T-helper 2 cell treated with Interferon-gamma antibody and Interleukin-4, amounts not matched to agents 5 μg/mL and 100 μg/mL, for 36 hours (primary cell): ENCODE results near the gene MGAT4C.

Source experiments
- DNase-seq: peaks from one replicate; pipeline ENCODE4 v3.0.0; 2021; ENCODE audit warnings: low spot score
- H3K27ac Mint-ChIP-seq: one replicate; pipeline ENCODE4 v1.8.0; 2021; ENCODE audit warnings: mild to moderate bottlenecking, mixed read lengths
- H3K27me3 Mint-ChIP-seq: one replicate; pipeline ENCODE4 v1.8.0; 2021; ENCODE audit warnings: low read depth, mixed read lengths
- H3K36me3 Mint-ChIP-seq: one replicate; pipeline ENCODE4 v1.8.0; 2021; ENCODE audit warnings: low read depth, mixed read lengths
- H3K4me1 Mint-ChIP-seq: one replicate; pipeline ENCODE4 v1.8.0; 2021; ENCODE audit warnings: low read depth, mixed read lengths
- H3K4me3 Mint-ChIP-seq: one replicate; pipeline ENCODE4 v1.8.0; 2022; ENCODE audit warnings: mild to moderate bottlenecking, moderate library complexity, mixed read lengths
- H3K9me3 Mint-ChIP-seq: one replicate; pipeline ENCODE4 v1.8.0; 2021; ENCODE audit warnings: mixed read lengths

The MGAT4C gene

DNA sequence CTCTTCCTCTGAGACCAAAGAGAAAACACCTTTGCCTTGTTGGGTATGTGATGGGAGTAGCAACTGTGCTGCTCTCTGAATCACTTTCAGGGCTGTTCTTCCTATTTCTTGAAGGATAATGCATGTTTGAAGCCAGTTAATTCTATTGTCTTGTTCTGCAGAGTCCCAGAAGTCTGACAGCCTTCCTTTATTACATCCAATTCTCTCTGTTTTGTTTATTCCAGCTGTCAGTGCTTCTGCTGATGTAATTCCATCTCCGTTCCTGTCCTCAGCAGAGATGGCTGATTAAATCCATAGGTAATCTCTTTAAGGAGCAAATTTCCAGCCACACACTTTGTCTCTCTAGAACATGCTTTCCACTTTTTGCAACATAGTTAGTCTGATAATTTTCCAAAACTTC, 59.7 kb downstream of the MGAT4C start:
- DNase-seq, result no peak
- Mint-ChIP-seq H3K27ac (no peak overlapping the region), H3K27me3 (no peaks in the 10 kb centered on the region), H3K36me3 (no peaks in the 10 kb centered on the region), H3K9me3 (no peaks in the 10 kb centered on the region), H3K4me3 (no peak overlapping the region), H3K4me1 (no peaks in the 10 kb centered on the region)

DNA sequence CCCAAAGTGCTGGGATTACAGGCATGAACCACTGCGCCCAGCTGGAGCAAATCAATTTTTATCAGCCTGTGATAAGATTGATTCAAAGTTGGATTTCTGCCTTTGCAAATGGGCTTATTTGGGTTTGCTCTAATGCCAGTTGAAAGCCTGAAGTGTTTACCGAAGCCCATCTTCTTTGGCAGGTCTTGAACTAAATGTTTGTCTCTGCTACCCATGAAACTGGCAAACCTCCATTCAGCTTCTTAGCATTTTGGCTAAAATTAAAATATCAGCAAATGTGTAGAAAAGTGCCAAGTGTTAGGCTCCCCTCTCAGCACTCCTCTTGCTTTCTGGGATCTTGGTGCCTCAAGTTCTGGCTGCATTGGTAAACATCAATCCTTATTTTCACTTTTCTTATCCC, 61.5 kb downstream of the MGAT4C start:
- no peaks in the 10 kb centered on the region for H3K9me3 Mint-ChIP-seq
- DNase-seq, result no peak
- no peaks in the 10 kb centered on the region for H3K4me1 Mint-ChIP-seq
- H3K27me3 Mint-ChIP-seq, result no peaks in the 10 kb centered on the region
- no peak overlapping the region for H3K4me3 Mint-ChIP-seq
- H3K27ac Mint-ChIP-seq, result no peak overlapping the region
- H3K36me3 Mint-ChIP-seq, result no peaks in the 10 kb centered on the region

DNA sequence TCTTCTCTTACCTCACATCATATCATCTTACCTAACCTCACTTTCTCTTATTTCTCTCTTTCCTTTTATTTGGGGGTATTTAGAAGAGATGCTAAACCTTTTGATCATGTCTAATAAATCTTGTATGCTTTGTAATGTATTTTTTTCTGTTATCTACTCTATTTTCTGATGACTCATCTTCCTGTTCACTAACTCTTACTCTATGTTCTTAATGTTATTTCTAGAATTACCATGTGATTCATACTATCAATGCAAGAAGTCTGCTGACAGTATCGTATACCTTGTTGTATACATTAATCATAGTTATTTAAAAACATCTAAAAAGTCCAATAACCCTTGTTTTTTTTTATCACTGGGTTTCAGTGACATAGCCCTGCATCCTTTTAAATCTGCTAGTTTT, 62.3 kb downstream of the MGAT4C start:
- Mint-ChIP-seq H3K4me3 (no peak overlapping the region), H3K27me3 (no peaks in the 10 kb centered on the region), H3K4me1 (no peaks in the 10 kb centered on the region), H3K27ac (no peak overlapping the region), H3K36me3 (no peaks in the 10 kb centered on the region), H3K9me3 (no peaks in the 10 kb centered on the region)
- no peak for DNase-seq

DNA sequence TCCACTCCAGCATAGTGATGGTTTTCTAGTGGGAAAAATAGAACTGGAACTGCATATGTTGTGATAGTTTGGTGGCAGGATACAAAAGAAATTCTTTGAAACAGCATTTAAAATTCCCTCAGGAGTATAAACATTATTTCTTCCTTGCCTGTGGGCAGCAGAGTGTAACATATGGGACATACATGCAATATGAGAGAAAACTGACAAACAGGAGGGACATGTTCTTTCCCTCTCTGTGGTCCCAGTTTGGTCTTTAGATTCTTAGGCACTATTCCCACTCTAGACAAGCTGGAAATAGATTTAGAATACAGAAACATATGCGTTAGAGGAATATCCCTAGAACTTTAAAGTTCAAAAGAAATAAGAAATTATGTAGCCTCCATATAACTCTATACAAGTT, 68.0 kb downstream of the MGAT4C start:
- H3K27ac Mint-ChIP-seq, result no peak overlapping the region
- DNase-seq, result no peak
- no peaks in the 10 kb centered on the region for H3K4me1 Mint-ChIP-seq
- no peak overlapping the region for H3K4me3 Mint-ChIP-seq
- H3K36me3 Mint-ChIP-seq, result no peaks in the 10 kb centered on the region
- no peaks in the 10 kb centered on the region for H3K27me3 Mint-ChIP-seq
- H3K9me3 Mint-ChIP-seq, result no peaks in the 10 kb centered on the region

DNA sequence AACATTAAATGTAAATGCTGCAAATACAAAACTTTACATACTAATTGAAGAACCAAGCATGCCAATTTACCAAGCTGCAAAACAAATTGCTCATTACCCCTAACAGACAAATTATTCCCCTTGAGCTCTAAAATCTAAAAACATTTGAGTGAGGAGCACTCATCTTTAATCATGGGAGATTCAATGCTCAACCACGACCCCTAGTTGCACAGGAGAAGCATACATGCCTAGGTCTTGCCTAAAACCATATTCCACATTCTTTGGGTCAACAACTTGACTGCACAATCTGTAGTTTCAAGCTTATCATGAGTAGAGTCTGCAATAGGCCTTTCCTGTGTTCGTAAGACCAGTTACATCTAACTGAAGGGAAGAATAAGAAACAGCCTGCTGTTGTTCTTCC, 69.7 kb downstream of the MGAT4C start:
- no peaks in the 10 kb centered on the region for H3K4me1 Mint-ChIP-seq
- no peaks in the 10 kb centered on the region for H3K9me3 Mint-ChIP-seq
- no peaks in the 10 kb centered on the region for H3K27me3 Mint-ChIP-seq
- H3K4me3 Mint-ChIP-seq, result no peak overlapping the region
- no peaks in the 10 kb centered on the region for H3K36me3 Mint-ChIP-seq
- DNase-seq, result no peak
- no peak overlapping the region for H3K27ac Mint-ChIP-seq

DNA sequence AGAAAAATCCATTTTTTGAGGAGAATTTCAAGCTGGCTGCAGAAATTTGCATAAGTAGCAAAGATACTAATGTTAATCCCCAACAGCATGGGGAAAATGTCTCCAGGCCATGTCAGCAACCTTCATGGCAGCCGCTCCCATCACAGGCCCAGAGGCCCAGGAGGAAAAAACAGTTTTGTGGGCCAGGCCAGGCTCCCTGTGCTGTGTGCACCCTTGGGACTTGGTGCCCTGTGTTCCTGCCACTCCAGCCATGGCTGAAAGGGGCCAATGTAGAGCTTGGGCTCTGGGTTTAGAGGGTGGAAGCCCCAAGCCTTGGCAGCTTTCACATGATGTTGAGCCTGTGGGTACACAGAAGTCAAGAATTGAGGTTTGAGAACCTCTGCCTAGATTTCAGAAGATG, 76.3 kb downstream of the MGAT4C start:
- DNase-seq, result no peak
- H3K27me3 Mint-ChIP-seq, result no peaks in the 10 kb centered on the region
- peaks cover 9% of the 10 kb centered on the region for H3K9me3 Mint-ChIP-seq
- H3K36me3 Mint-ChIP-seq, result no peaks in the 10 kb centered on the region
- no peak overlapping the region for H3K27ac Mint-ChIP-seq
- H3K4me3 Mint-ChIP-seq, result no peak overlapping the region
- no peaks in the 10 kb centered on the region for H3K4me1 Mint-ChIP-seq

DNA sequence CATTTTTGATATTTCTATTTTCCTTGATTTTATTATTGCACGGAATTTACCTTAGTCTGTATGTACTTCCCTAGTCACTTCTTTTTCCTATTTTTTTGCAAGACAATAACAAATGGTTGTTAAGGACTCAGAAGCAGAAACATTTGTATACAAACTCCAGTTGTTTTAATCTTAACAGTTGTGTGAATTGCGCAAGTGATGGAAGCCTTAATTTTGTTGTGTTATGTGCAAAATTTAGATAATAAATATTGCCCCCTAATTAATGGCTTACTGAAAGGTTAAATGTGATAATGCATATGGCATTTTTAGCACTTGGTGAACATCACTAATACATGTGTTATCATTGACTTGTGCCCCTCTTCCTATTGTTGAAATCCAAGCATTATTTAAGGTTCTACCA, 82.0 kb downstream of the MGAT4C start:
- Mint-ChIP-seq H3K36me3 (no peaks in the 10 kb centered on the region), H3K4me1 (no peaks in the 10 kb centered on the region), H3K27me3 (no peaks in the 10 kb centered on the region), H3K4me3 (no peak overlapping the region), H3K9me3 (peaks cover 5% of the 10 kb centered on the region), H3K27ac (no peak overlapping the region)
- no peak for DNase-seq

DNA sequence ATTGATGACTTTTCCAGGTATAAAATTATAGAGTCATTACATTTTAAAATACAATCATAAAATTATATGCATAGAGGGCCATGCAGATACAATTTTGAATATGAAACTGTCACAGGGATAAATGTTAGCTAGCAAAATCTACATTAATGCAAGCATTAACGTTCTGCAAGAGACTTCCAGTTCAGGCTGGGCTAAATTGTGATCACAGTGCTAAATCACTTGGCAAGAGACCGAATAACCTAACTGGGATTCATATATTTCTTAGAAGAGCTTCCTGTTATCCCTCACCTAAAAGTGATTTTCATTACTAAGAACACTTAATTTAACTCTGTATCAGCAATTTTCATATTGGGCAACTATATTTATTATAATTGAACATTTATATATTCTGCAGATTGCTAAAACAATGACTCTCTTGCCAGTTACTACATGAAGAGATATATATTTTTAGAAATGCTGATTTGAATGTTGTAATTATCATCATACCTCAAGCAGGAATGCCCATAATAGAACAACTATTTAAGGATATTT, 83.2 kb downstream of the MGAT4C start:
- H3K27ac Mint-ChIP-seq, result no peak overlapping the region
- H3K27me3 Mint-ChIP-seq, result no peaks in the 10 kb centered on the region
- H3K36me3 Mint-ChIP-seq, result no peaks in the 10 kb centered on the region
- peaks cover 4% of the 10 kb centered on the region for H3K9me3 Mint-ChIP-seq
- DNase-seq, result no peak
- no peaks in the 10 kb centered on the region for H3K4me1 Mint-ChIP-seq
- no peak overlapping the region for H3K4me3 Mint-ChIP-seq

DNA sequence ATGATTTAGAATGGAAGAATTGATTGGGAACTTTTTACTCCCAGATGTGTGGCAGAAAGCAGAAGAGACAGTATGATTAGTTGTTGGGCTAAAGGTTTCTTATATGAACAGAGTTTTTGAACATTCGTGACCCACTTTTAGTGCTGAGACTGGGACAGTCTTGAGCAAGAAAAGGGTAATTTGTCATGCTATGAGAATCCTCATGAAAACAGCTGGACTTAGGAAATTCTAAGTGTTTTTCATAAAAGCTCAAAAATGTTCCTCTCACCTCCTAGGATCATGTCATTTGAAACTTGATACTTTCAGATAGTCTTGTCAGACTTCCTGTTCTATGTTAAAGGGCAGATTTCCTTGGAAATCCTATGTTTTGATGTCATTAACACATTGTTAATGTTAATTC, 86.1 kb downstream of the MGAT4C start:
- no peak overlapping the region for H3K4me3 Mint-ChIP-seq
- no peaks in the 10 kb centered on the region for H3K27me3 Mint-ChIP-seq
- no peak for DNase-seq
- no peaks in the 10 kb centered on the region for H3K36me3 Mint-ChIP-seq
- H3K4me1 Mint-ChIP-seq, result no peaks in the 10 kb centered on the region
- H3K9me3 Mint-ChIP-seq, result no peaks in the 10 kb centered on the region
- no peak overlapping the region for H3K27ac Mint-ChIP-seq

DNA sequence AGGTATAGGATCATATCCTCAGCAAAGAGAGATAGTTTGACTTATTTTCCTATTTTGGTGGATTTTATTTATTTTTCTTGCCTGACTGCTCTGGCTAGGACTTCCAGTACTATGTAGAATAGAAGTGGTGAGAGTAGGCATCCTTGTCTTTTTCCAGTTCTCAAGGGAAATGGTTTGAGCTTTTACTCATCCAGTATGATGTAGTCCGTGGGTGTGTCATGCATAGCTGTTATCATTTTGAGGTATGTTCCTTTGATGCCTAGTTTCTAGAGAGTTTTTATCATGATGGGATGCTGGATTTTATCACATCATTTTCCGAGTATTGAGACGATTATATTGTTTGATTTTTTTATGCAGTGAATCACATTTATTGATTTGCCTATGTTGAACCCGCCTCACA, 97.2 kb downstream of the MGAT4C start:
- no peak overlapping the region for H3K4me3 Mint-ChIP-seq
- no peaks in the 10 kb centered on the region for H3K4me1 Mint-ChIP-seq
- DNase-seq, result no peak

DNA sequence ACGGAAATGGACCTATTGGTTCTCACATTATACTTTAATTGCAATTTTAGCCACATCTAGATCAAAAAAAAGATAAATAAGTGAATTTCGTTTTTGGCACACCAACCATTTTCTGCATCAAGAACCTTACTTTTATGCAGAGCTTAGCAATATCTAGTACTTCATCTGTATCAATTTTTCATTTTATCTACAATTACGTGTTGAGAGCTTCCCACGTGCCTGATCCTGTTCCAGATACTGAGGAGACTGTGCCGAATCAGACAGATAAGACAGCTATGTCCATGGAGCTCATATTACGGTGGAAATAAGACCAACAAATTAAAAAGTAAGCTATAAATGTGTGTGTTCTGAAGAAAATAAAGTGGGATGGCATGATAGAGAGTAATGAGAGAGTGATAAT, 101.6 kb downstream of the MGAT4C start:
- peaks cover 8% of the 10 kb centered on the region for H3K9me3 Mint-ChIP-seq
- no peaks in the 10 kb centered on the region for H3K27me3 Mint-ChIP-seq
- no peak overlapping the region for H3K4me3 Mint-ChIP-seq
- H3K27ac Mint-ChIP-seq, result no peak overlapping the region
- DNase-seq, result no peak
- H3K4me1 Mint-ChIP-seq, result no peaks in the 10 kb centered on the region
- H3K36me3 Mint-ChIP-seq, result no peaks in the 10 kb centered on the region

More for the DNA sequence above, 97.2 kb downstream of the MGAT4C start:
- Mint-ChIP-seq H3K27ac (no peak overlapping the region), H3K9me3 (peaks cover 7% of the 10 kb centered on the region), H3K27me3 (no peaks in the 10 kb centered on the region), H3K36me3 (no peaks in the 10 kb centered on the region)

DNA sequence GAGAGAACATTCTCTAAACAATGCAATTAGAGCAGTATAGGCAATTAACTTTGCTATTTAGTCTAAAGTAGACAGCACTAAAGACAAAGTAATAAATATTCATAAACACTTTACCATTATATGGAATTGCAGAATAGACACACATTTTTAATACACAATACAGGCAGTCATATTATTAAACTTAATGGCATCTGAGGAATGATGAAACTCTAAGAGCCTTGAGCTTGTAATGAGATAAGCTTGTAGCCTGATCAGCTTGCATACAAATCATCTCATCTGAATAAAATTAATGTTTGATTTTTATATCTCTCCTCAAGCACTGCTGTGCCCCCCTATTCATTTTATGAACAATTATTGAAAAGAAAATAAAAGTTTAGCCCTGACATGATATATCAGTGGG, 107.6 kb downstream of the MGAT4C start:
- no peak overlapping the region for H3K4me3 Mint-ChIP-seq
- no peak for DNase-seq
- H3K9me3 Mint-ChIP-seq, result peaks cover 8% of the 10 kb centered on the region
- H3K27ac Mint-ChIP-seq, result no peak overlapping the region
- H3K4me1 Mint-ChIP-seq, result no peaks in the 10 kb centered on the region
- no peaks in the 10 kb centered on the region for H3K27me3 Mint-ChIP-seq
- H3K36me3 Mint-ChIP-seq, result no peaks in the 10 kb centered on the region

DNA sequence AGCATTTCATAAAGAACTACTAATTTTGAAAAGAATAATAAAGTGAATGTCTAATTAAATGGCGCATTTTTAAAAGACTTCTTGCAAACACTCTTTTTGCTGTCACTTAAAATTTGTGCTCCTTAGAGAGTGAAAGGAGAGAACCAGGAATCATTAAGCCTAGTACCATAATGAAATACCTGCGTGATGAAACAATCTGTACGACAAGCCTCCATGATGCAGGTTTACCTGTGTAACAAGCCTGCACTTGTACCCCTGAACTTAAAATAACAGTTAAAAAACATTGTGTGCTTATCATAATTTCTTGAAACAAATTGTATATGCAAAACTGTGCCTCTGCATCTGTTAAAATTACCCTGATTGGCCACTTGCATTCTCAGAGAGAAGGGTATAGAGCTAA, 108.1 kb downstream of the MGAT4C start:
- Mint-ChIP-seq H3K9me3 (peaks cover 8% of the 10 kb centered on the region), H3K27ac (no peak overlapping the region), H3K4me1 (no peaks in the 10 kb centered on the region), H3K36me3 (no peaks in the 10 kb centered on the region), H3K4me3 (no peak overlapping the region), H3K27me3 (no peaks in the 10 kb centered on the region)
- DNase-seq, result no peak

DNA sequence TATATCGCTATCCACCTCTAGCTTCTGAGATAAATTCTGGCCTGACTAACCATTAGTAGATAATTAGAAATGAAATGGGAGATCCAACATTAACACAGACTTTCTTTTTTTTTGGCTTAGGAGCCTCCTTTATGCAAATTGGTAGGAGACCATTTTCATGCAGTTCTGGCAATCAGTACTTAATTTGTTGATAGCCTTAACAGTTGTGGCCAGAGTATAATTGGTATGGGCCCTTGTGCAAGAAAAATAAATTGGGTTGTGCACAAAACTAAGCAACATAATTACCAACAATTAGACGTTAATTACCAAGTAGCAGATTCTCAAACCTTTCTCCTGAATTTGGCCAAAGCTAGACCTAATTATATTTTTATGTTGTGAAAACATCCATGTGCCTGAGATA, 111.0 kb downstream of the MGAT4C start:
- no peak overlapping the region for H3K4me3 Mint-ChIP-seq
- H3K9me3 Mint-ChIP-seq, result no peaks in the 10 kb centered on the region
- no peaks in the 10 kb centered on the region for H3K4me1 Mint-ChIP-seq
- H3K36me3 Mint-ChIP-seq, result no peaks in the 10 kb centered on the region
- no peak overlapping the region for H3K27ac Mint-ChIP-seq
- no peaks in the 10 kb centered on the region for H3K27me3 Mint-ChIP-seq
- no peak for DNase-seq

DNA sequence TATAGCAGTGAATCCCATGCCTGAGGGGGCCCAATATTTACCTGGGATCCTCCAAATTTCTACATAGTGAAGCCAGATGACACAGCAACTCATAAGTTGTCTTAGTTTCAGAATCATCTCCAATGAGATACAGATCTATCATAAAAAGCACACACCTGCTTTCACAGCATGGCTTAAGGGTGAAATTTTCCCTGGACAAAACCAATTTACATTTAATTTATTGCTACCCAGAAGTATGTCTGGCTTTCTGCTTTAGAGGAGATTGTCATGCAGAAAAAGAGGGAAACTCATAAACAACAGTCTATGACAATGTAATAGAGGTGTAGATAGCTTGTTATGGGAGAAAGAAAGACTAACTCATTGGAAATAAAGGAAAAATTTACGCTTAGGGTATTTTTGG, 113.0 kb downstream of the MGAT4C start:
- Mint-ChIP-seq H3K27me3 (no peaks in the 10 kb centered on the region), H3K9me3 (no peaks in the 10 kb centered on the region), H3K36me3 (no peaks in the 10 kb centered on the region), H3K4me1 (no peaks in the 10 kb centered on the region), H3K4me3 (no peak overlapping the region), H3K27ac (no peak overlapping the region)
- no peak for DNase-seq
